ENCODE data around the gene TIGAR.

Gene TIGAR, protein sequence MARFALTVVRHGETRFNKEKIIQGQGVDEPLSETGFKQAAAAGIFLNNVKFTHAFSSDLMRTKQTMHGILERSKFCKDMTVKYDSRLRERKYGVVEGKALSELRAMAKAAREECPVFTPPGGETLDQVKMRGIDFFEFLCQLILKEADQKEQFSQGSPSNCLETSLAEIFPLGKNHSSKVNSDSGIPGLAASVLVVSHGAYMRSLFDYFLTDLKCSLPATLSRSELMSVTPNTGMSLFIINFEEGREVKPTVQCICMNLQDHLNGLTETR

DNA sequence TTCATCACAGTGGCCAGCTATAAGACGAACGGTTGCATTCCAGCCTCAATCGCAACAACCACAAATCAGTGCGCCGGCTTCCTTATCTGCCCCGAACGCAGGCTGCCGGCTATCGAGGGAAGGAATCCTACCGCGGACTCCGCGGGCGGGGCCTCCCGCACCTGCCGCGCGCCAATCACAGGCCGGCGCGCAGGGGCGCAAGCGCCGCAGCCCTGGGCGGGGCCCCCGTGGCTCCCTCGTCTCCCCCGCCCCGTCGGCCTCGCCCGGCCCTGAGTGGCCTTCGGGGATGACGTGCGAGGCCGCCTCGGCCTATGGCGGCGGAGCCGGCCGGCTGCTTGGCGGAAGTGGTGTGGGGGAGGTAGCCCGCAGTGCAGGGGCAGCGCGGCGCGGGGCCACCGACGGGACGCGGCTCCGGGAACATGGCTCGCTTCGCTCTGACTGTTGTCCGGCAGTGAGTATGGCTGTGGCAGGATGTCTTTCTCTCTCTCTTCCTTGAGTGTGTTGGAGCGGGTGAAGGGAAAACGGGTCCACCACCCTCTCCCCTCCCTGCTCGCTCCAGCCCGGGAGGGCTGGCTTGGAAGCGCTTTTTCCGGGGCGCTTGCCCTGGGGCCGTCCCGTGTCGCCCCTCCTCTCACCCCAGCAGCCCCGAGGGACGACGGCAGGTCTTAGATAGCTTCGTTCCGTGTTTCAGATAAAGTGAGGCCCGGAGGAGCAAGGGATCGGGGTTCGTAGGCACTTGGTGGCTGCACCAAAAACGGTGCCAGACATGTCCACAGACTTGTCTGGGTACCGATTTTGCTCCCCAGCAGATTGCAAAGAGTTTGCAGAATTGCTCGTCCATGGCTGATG, at the start of gene TIGAR:
TIGAR (plus strand) TSS at position 361 of the 849 bp plus-strand sequence; CDS start at position 420, 59 bp downstream.
- peak; percentile 95 for DNase-seq

GRCh38 chr12:4271717-4272423, 49.1 kb upstream of the TIGAR start:
- peak; percentile 61 for DNase-seq

- no peak for DNase-seq
Measured at GRCh38 chr12:4272424-4273272, 48.4 kb upstream of the TIGAR start.

- no peak for DNase-seq
Measured at GRCh38 chr12:4273273-4273651, 47.8 kb upstream of the TIGAR start.

DNA sequence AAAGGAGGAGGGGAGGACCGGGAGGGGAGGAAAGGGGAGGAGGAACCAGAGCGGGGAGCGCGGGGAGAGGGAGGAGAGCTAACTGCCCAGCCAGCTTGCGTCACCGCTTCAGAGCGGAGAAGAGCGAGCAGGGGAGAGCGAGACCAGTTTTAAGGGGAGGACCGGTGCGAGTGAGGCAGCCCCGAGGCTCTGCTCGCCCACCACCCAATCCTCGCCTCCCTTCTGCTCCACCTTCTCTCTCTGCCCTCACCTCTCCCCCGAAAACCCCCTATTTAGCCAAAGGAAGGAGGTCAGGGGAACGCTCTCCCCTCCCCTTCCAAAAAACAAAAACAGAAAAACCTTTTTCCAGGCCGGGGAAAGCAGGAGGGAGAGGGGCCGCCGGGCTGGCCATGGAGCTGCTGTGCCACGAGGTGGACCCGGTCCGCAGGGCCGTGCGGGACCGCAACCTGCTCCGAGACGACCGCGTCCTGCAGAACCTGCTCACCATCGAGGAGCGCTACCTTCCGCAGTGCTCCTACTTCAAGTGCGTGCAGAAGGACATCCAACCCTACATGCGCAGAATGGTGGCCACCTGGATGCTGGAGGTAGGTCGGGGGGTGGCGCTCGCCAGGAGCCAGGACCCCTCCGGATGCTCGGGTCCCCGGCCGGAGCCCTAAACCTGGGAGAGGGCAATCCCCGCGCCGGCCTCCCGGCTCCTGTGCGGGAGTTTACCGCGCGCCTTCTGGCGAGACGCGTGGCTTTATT, 47.2 kb upstream of the TIGAR start, which contains the start of gene CCND2:
CCND2 (plus strand) TSS at position 111 of the 744 bp plus-strand sequence; CDS start at position 390, 279 bp downstream.
- DNase-seq: peak; percentile 86

DNA sequence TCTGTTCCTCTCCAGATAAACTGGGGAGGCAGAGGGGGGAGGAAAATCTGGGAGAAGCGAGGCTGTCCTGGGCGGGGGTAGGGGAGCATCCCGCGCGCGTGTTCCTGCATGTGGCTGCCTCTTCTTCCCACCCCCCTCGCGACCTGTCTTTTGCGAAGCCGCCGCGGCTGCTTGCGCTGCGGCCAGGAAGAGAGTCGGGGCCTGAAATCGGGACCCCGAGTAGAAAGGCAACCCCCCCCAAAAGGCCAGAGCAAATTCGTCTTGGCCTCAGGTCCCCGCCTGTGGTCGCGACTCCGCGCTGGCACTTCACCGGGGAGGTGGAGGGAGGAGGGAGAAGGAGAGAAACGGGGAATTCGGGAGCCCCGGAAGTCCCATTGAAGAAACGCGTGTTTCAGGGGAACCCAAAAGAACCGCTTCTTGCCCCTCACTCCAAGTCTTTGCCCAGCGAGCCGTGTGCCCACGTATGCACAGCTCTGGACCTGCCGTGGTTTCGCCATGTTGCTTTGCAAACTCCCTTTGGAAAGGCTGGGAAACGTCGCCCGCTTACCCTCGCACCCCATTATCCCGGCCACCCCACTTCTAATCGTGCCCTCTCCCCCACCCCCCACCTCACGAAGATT, 46.5 kb upstream of the TIGAR start:
- DNase-seq: no peak

DNA sequence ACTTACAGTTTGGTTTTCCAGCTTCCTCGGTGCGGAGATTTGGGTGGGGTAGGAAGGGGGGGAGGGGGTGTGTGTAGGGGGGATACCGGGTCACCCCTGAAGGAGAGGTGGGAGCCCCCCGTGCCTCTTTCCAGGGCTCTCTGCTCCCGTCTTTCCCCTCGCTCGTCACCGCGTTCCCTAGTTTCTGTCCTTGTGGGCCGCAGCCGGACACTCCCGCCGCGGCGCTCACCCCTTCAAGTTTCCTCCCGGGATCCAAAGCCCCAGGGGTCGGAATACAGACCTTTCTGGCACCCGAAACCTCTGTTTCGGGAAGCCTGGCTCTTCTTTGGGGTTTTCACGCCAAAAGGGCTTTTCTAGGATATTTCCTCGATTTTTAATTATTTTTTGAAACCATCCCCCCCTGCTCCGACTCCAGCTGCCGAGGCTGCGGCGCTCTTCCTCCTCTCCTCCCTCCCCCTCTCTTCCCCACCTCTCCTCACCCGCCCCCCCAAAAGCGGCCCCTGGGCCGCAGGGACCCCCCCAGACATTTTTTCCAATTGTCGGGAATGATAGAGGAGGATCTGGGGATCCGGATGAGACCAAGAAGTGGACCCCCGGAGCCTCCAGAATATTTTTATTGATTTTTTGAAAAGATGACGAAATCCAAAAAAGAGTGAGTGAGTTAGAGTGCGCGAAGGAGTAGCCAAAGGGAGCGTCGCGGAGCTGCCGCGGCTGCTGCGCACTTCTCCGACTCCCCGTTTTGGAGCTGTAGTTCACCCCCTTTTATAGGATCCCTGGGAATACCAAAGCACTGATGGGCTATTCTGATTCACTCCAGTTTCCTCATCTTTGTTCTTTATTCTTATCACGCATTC, 45.8 kb upstream of the TIGAR start:
- DNase-seq: peak; percentile 50

- no peak for DNase-seq
Measured at GRCh38 chr12:4275870-4276301, 45.1 kb upstream of the TIGAR start.

DNA sequence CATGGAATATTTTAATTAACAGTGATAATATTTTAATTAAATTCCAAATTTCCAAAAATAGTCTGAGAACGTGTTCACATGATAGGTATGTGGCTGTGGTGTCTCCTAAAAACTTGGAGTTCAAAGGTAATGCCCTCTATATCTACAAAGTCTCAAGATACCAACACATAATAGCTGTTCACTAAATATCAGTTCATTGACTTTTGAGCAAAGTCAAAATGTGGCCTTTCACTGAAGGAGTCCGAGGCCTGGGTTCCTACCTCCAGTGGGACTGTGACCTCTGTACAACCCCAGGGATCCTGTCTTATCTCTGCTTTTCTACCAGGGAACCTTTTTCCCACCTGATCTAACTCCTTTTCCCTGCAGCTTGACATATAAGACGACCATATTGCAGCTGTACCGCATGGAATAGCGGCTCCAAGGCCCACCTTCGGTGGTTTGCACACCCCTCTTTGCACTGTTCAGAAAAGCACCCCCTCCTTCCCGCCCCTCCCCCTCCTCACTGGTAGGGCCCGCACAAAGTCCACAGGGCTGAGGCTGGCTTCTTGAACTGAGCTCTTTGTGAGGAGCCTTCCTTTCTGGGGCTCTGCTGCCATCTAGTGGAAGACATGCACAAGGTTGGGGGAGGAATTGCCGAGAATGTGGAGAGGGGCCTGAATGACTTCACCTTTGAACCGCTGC, 44.3 kb upstream of the TIGAR start:
- peak; percentile 93 for DNase-seq

- DNase-seq: no peak
Measured at GRCh38 chr12:4277205-4277543, 43.8 kb upstream of the TIGAR start.

GRCh38 chr12:4277857-4278256, 43.2 kb upstream of the TIGAR start:
- DNase-seq: no peak

- DNase-seq: no peak
Measured at GRCh38 chr12:4278329-4279197, 42.5 kb upstream of the TIGAR start.

- DNase-seq: no peak
Measured at GRCh38 chr12:4279198-4279690, 41.8 kb upstream of the TIGAR start.

GRCh38 chr12:4280351-4281163, 40.5 kb upstream of the TIGAR start:
- no peak for DNase-seq

GRCh38 chr12:4281173-4281654, 39.8 kb upstream of the TIGAR start:
- DNase-seq: no peak

GRCh38 chr12:4282103-4282891, 38.7 kb upstream of the TIGAR start:
- no peak for DNase-seq

Data from fibroblast of skin of right quadriceps (primary cell).